CD4-positive, alpha-beta T cell treated with Interleukin-6 at 100 ng/mL for 8 hours (primary cell): ENCODE results near the gene PRICKLE4.

Experiments used
- DNase-seq: peaks from one replicate; pipeline ENCODE4 v3.0.0-alpha.2; 2020; ENCODE audit warnings: mixed read lengths, low spot score

PRICKLE4 gene

DNA sequence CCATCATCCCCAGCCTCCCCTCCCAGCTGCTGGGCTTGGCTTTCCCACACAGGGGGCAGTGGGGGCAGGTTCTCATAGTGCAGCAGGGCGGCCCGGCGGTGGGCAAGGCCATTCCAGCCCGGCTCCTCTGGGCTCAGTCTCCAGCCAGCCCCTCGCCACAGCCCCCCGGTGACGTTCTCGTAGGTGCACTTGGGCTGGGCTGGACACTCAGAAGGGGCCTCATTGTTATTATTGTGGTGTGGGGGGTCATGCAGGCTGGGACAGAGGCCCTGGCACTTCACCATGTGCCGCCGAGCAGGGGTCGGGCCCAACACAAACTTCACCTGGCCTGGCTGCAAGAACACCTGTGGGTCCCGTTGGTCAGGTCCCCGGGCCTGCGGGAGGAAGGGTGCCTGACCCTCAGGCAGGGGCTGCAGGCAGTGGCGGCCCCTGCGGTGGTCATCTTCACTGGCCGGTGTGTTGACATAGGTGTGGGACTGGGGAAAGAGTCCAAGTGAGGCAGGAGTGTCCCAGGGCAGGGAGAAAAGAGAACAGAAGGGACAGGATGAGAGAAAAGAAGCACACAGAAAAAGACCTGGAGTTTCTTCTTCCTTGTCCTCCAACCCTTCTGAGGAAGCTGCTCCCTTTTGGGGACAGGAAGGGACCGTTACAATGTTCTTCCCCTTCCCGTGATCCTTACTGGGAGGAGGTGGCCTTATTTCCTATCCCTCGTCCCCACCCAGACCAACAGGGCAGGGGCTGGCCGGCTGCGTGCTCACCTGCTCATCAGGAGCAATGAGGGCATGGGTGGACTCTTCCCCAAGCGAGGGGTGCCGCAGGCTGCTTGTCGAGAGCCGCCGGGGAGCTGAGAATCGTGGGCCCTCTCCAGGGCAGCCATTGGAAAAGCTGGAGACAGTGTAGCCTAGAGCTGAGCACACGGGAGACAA, 9.3 kb upstream of the PRICKLE4 start:
- no peak for DNase-seq

DNA sequence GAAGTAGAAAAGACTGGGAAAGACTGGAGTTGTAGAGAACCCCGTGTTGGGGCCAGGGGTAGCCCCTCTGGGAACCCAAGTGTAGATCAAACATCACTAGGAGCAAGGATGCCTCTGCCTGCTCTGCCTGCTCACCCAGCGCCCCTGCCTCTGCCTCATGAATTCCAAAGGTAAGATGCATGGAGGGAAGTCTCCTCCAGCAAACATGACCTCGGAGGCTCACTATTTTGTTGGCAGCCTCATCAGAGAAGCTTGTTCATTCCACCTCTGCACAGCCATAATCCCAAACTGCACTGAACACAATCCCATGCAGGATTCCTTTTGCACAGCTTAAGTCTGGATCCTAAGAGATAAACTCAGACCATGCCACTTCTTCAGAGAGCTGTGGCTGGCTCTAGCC, 5.7 kb upstream of the PRICKLE4 start:
- DNase-seq: no peak

DNA sequence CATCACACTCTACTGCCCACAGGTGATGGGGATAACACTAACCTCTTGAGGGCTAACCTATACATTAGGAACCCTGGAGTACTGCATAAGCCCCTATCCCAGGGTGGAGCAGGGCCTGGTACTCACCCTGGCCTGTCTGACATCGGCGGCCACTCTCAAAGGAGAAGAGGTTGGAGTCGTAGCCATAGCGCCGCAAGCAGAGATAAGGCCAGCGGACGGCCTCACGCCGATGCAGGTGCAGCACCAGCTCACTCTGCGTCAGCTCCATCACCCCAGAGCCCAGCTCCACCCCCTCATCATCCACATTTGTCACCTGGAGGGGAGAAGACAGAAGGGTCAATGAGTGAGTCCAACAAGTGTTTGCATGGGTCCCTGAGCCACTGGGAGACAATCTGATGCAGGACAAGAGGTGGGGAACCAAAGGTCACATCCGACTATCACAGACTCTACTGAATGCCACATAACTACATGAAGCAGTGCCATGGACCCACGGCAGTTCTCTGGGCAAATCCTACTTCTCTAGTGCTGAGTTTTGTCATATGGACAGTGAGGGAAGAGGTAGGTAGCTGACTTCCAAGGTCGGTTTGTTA, 5.2 kb upstream of the PRICKLE4 start:
- no peak for DNase-seq

DNA sequence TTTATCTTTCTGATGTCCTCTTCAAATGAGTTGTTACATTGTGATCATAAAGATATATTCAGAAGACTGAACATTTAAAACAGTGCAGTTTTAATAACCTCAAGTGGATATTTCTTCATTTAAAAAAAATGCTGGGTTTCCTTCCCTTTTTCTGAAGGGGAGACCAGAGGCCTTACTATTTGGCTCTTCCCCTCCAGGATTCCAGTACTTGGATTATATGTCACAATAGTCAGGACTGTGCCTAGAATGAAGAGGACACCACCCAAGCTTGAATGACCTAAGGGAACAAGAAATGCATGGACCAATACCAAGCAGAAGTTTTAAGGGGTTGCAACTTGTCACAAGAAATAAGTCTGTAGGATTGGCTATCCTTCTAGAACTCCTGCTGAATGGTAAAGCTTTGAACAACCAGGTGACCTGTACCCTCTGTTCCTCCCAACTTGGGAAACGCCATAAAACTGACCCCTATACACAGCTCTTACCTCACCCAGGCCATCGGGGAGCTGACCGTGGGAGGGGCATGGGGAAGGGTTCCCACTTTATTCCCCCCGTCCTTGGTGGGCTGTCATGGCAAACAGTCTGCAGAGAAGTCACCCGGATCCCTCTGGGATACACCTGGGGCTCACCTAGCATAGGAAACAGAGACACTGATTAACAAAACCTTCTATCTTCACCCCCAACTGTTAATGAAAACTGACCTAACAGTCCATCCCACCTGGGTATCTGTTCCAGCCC, 2.9 kb upstream of the PRICKLE4 start:
- no peak for DNase-seq

DNA sequence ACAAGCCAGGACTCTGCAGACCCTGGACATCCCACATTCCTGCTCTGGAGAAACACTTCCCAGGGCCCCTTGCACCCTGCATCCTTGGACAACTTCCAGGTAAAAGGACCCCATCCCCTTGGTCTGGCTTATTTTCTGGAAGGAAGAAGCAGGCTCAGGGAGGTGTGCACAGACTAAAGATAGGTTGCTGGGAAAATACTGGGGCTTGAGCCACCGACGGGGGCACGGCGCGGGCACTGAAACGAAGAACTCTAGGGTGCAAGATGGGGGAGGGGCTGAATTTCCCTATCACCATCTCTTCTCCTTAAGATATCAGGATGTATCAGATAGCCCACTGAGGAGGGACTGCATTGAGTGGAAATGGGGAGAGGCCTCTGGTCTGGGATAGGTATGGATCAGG, 1.7 kb upstream of the PRICKLE4 start:
- DNase-seq: no peak

DNA sequence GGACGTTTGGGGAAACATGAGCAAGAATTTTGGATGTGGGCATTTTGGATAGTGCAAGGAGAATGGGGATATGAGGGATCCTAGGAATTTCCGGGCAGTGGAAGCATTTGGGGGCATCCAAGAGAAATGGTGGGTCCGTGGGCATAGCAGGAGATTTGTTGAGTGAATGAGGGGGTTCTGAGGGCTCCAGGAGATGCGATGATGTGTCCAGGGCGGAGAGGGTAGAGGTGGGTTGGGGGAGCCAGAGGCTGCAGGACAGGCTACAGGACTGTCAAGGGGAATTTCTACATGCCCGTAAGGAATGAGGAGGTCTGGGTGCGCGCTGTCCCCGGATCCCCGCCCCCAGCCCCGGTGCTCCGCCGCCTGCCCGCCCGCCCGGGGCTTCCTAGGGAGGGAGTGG, 1.2 kb upstream of the PRICKLE4 start:
- DNase-seq: no peak

DNA sequence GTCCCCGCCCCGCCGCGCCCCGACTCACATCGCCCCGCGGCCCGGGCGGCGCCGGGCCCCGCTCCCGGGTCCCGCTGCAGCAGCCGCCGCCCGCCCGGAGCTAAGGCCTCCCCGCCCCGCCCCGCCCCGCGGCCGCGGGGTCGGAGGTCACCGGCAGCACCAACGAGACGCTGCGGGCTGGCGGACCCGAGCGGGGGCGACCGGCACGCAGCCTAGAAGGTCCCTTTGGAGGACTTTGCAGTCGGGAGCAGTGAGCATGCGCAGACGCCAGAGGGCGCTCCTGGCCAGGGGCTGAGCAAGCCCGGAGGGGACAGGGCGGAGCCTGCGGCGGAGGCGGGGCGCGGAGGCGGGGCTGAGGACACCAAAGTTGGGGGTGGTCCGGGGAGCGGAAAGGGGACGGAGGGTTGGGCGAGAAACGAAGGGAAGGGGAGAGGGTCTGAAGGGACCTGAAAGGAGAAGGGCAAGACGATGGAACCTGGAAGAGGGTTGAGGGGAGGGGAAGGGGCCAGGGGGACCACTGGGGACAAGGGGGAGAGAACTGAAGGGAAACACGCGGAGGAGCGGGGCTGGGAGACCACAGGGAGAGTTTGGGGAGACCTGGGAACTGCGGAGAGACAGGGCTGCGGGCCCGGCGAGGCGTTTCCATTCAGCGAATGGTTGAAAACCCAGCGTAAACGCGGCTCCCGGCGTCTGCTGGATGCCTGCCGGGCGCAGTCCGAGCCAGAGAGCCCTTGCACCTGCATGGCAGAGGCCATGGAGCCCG, 613 bp upstream of the PRICKLE4 start, which contains the start of gene FRS3:
Gene FRS3, minus strand, starts transcription at position 113 of the 763 bp plus-strand sequence. CDS start 2,913 bp downstream, outside the sequence.
- peak; percentile 98 for DNase-seq

DNA sequence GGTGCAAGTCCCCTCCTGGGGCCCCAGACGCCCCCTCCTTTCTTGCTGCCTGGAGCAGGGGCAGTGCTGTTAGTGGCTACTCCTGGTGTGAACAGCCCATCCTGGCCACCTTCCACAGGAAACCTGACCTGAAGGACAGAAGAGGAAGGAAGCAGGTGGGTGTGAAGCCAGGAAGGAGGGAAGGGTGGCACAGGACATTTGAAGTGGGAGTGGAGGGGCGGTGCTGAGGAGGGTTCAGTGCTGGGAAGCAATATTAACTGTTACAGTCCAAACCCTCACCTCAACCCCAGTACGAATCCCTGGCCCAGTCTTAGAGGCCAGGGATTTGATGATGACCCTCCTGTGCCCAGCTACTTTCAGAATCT, 766 bp downstream of the PRICKLE4 start:
- DNase-seq: no peak

DNA sequence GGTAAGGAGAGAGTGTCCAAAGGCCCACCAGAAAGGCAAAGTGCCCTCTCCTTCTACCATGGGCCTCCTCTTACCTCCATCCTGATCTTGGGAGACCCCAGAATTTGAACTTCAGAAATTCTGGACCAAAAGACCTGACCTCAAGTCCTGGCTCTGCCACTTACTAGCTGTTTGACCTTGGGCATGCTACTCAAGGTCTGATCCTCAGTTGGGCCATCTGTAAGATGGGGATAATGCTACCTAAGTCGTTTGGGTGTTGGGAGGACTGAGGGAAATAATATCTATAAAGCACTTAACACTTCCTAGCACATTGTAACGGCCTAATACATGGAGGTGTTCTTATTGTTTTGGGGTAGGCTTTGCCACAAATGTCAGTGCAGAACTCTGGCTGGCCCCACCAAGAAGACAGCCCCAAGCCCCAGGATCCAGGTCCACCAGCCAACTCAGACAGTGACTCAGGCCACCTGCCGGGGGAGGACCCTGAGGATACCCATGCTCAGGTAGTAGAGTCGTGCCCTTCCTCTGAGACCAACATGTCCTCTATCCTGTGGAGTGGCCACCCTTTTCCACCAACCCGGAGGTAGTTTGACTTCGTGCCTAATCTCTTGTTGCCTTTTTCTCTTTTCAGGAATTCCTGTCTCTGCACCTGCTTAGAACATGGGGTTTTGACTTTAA, 2.7 kb downstream of the PRICKLE4 start:
- DNase-seq: no peak

DNA sequence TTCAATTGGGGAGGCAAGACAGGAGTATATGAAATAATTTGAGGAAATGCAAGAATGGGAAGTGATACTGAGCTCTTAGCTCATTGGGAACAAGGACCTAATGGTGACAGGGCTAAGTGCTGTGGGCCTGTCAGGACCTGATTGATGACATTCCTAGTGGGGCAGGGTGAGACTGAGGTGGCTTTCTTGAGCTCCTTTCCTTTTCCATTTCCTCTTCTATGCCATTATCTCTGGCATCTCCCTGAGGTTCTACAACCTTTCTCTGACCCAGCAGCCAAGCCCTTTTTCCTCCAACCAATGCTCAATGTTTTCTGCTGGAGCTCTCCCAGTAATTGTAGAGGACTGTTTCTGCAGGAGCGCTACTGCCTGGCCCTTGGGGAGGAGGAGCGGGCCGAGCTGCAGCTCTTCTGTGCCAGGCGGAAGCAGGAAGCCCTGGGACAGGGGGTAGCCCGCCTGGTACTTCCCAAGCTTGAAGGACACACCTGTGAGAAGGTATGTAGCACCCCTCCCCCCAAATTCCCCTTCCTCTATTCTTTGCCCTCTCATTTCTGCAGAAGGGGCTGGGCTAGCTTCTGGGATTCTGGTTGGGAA, 4.1 kb downstream of the PRICKLE4 start:
- no peak for DNase-seq

DNA sequence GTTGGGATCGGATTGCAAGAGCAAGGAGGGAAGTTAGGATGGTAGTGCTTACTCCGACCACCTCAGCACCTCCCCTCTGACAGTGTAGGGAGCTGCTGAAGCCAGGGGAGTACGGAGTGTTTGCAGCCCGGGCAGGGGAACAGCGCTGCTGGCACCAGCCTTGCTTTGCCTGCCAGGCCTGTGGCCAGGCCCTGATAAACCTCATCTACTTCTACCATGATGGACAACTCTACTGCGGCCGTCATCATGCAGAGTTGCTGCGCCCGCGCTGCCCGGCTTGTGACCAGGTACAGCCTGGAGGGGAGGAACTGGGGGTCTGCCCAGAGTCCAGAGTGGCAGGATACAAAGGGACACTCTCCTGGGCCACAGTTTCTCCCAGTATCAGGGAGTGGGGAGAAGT, 4.7 kb downstream of the PRICKLE4 start:
- DNase-seq: no peak

DNA sequence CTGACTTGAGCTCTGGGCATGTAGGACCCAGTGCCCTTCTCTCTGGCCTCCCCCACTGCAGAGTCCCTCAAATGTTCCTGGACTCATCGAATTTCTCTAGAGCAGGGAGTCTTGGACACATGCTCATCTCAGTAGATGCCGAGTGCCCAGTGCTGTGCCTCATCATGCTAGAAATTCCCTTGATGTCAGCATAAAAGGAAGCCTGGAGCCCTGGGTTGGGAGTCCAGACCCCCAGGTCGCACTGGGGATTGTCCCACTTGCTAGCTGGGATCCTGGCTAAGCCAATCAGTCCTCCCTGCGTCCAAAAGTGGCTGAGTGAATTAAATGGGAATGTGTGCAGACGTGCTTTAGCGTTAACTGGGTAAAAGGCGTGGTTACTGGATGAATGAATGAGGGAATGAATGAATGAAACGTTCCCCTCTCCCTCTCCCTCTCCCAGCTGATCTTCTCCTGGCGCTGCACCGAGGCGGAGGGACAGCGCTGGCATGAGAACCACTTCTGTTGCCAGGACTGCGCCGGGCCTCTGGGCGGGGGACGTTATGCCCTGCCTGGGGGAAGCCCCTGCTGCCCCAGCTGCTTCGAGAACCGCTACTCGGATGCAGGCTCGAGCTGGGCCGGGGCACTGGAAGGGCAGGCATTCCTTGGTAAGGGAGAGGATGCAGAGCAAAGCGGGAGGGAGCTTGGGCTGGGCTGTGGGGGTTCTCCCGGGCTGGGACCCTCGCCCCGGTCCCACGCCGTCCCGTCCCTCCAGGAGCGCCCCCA, 5.3 kb downstream of the PRICKLE4 start:
- no peak for DNase-seq

DNA sequence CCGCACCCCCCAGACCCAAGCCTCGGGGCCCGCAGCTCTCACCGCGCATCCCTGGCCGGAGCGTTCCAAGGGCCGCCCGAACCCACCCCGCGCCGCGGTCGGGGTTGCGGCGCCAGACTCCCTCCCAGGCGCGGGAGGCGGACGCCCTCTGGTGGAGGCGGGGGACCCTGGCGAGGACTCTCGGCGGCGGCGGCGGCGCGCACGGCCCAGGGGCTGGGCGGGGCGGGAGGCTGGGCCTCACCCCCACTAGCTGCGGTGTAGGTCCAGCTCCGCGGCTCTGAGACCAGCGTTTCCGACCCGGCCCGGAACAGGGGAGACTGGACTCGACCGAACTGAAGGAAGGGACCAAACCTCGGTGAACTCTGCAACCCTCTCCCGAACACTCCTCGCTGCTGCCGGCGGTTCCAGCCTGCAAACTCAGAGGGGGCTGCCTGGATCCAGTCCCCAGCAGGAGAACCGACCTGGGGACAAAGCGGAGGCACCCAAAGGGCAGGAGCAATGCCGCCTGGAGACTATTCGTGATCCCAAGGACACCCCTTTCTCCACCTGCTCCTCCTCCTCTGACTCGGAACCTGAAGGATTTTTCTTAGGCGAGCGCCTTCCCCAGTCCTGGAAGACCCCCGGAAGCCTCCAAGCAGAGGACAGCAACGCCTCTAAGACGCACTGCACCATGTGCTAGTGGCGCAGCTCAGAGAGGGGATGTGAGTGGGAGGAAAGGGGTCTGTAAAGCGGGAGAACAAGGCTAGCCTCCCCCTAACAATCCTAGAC, 6.1 kb downstream of the PRICKLE4 start:
- DNase-seq: peak; percentile 84

DNA sequence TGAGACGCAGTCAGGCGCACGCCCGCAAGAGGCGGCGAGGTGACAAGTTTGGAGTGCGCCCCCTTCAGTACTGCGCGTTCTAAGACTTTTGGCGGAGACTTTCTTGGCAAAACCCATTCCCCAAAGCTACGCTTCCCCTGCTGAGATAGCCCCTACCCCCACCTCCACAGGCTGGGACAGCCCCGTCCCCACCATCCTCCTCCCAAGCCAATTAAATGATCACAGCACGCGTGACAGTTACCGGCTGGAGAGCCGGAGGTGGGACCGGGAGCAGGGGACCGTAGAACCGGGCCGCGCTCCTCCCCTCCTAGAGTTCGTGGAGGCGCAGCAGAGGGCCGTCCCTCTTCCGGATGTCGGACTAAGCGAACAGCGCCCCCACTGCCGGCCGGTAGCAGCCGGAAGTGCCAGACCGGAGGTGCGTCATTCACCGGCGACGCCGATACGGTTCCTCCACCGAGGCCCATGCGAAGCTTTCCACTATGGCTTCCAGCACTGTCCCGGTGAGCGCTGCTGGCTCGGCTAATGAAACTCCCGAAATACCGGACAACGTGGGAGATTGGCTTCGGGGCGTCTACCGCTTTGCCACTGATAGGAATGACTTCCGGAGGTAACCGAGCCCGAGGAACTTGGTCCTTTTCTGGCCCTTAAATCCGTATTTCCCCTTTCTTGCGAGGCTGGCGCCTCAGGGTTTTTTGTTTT, 6.8 kb downstream of the PRICKLE4 start, which contains the start of gene TOMM6:
Gene TOMM6, plus strand, starts transcription at position 476 of the 699 bp plus-strand sequence. Its CDS starts 4 bp downstream, at position 480.
- DNase-seq: peak; percentile 93

DNA sequence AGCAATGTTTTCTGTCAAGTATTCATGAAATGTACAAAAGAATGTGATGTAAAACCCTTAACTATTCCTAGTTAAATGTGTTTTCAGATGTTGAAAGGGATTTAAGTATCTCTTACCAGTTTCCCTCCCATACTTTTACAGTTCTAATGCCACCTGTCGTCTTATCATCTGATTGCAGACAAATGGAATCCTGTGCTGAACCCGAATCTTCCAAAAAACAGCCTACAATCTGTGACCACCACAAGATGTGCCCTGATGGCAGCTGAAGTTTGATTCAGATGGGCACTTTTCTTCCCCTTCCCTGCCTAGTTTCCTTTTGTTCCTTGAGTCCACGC, 8.8 kb downstream of the PRICKLE4 start:
- no peak for DNase-seq

DNA sequence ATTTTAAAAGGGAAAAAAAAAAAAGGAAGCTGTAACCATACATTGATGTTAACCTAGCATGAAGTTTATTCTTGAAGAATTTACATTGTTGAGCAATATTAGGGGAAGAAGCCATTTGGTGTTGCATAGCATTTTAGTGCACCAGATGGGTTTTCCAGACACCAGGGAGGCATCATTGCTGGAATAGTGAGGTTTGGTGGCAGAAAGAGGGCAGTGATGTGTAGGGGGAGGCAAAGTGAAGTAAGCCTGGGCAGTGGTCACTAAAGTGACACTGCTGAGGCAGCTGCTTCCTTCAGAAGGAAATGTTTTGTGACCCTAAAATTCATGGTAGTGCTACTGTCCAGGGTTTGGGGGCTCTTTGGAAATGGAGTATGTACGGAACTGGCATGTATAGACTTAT, 9.5 kb downstream of the PRICKLE4 start:
- no peak for DNase-seq

DNA sequence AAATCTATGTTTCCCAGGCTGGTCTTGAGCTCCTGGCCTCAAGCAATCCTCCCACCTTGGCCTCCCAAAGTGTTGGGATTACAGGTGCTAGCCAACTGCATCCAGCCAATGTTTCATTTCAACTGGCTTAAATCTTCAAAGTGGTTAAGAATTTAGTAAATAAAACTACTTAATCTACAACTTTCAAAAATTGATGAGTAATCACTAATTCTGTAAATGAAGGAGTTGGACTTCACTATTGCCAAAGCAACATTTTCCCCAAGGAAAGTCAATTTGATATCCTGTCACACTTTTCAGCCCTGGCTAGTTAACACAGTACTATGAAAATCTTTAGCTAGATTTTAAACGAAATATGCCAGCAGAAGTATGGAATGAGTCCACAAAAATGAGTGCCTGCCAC, 10.7 kb downstream of the PRICKLE4 start:
- no peak for DNase-seq

DNA sequence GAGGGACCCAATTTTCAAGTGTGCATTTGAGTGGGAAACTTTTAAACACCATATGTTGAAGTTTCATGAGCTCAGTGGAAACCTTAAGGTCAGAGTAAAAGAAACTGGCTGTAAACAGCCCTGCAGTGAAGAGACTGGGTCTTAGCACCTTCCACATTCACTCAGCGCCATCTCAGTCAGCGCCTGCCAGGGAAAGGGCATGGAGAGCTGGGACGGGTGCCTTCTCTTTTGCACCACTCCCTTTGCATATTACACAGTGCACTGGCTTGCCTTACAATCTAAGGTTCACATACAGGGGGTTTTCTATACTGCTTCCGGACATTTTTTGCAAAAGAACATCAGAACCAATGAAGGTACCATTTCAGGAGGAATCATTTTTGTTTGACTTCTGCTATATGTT, 11.4 kb downstream of the PRICKLE4 start:
- no peak for DNase-seq

DNA sequence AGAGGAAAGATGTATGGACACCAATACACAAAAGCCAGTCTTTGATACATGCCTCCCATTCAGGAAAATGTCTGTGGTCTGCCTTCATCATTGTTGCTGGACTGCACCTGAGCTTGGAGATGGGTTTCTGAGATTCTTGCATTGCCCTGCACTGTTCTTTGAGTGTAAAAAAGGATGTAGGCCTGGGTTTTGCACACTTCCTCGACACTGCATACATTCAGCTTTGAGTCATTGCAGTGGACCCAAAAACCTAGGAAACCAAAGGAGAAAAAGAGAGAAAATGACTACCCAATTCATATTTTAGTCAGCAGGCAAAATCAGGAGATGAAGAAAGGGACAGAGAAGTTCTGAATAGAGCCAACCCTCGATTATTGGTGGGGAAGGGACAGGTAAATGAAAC, 15.9 kb downstream of the PRICKLE4 start:
- no peak for DNase-seq
